ENCODE measurements around the gene CAND1. TPM values are rescaled to one million over a fixed set of nuclear protein-coding genes. Genes with fewer than 3 reads are reported as not detected.

Gene CAND1
- total and polyA plus RNA-seq, 2 of the 8 experiments (the other 6 are each of a cell fraction or from before 2014, with no cell fraction given), result 39.4 to 271 TPM

DNA sequence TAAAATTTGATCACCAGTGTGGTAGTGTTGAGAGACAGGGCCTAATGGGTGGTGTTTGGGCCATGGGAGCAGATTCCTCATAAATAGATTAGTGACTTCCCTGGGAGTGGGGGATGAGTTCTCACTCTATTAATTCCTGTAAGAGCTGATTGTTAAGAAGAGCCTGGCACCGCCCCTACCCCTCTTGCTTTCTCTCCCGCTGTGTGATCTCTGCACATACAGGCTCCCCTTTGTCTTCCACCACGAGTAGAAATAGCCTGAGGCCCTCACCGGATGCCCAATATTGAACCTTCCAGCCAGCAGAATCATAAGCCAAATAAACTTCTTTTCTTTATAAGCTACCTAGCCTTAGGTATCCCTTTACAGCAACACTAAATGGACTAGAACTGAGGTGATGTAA lies 31.9 kb upstream of the CAND1 start:
- ChIA-PET CTCF (ENCODE audit: partially characterized antibody) (interaction anchor here (0.6 kb wide), 1 partner anchor 203 kb away, joined by 3 read pairs; no protein-coding TSS in a partner anchor), POLR2A (ENCODE audit: partially characterized antibody) (interaction anchor here (0.8 kb wide), 1 partner anchor 31 kb away, joined by 3 read pairs; no protein-coding TSS in a partner anchor)
- H3K14ac ChIP-seq (ENCODE audit: insufficient read length), result no peak overlapping the region
- no peak overlapping the region for H4K5ac ChIP-seq (ENCODE audit: insufficient read length, low read depth, low read length)
- no peak overlapping the region for H2BK5ac ChIP-seq (ENCODE audit: low read depth, low read length)
- DNase-seq (ENCODE audit: low read depth in 1 of 2, low spot score in 2 of 2), result no peak
- no peak overlapping the region for H3K4me3 ChIP-seq (ENCODE audit: extremely low read depth in 1 of 4, insufficient read depth in 2 of 4, low read depth in 3 of 4, low read length in 4 of 4)
- no peaks in the 10 kb centered on the region for H3K9me3 ChIP-seq (ENCODE audit: insufficient read depth in 2 of 2, low read depth in 1 of 2, low read length in 1 of 2)
- no peak overlapping the region for H2BK20ac ChIP-seq (ENCODE audit: low read length)
- no peak overlapping the region for H3K4ac ChIP-seq (replicated peaks; ENCODE audit: insufficient read length, low read depth, low read length)
- H3K23me2 ChIP-seq (ENCODE audit: low read depth, low read length), result 0 out of 2 replicates have a peak, but pooled peaks cover 1% of the 10 kb centered on the region
- no peak overlapping the region for H3K56ac ChIP-seq (replicated peaks; ENCODE audit: insufficient read length, low read depth, low read length)
- no peak overlapping the region; a peak in 1 of 4 replicates for H3K4me2 ChIP-seq (ENCODE audit: insufficient read depth in 1 of 2, low read depth in 2 of 2, low read length in 2 of 2)
- no peak overlapping the region for H4K8ac ChIP-seq (ENCODE audit: extremely low read depth, insufficient read depth, low read length)
- H3K18ac ChIP-seq (ENCODE audit: extremely low read depth, low read length), result no peak overlapping the region
- 65% methylated on average over 4 of the region's 4 CpGs; no CpG with 5 or more reads in 1 of the 2 experiments for WGBS, 2 experiments (ENCODE audit: extremely low coverage in 1 of 2, insufficient coverage in 1 of 2, insufficient read length in 1 of 2, insufficient replicate concordance in 2 of 2, low coverage in 1 of 2, low lambda C conversion rate in 2 of 2, missing lambda C conversion rate in 1 of 2)
- no peaks in the 10 kb centered on the region for H3K79me2 ChIP-seq (ENCODE audit: control insufficient read depth in 1 of 2, insufficient read depth in 2 of 2, low read length in 2 of 2)
- no peaks in the 10 kb centered on the region for H3K79me1 ChIP-seq (ENCODE audit: low read depth, low read length)
- H3K36me3 ChIP-seq (ENCODE audit: control insufficient read depth in 2 of 4, insufficient read depth in 4 of 4, low read length in 3 of 4), result no peaks in the 10 kb centered on the region
- no peak overlapping the region for H3K9ac ChIP-seq (replicated peaks in 1 of 4; ENCODE audit: extremely low read depth in 1 of 4, low read depth in 3 of 4, low read length in 3 of 4)
- H3K27me3 ChIP-seq (replicated peaks in 1 of 4; ENCODE audit: control insufficient read depth in 3 of 4, extremely low read depth in 1 of 4, insufficient read depth in 3 of 4, low read length in 3 of 4), result no peaks in the 10 kb centered on the region
- peak overlapping the region; percentile 62; the same call in 1 of the 2 replicates for H2AFZ ChIP-seq (ENCODE audit: low read length)
- no peak overlapping the region for H2BK12ac ChIP-seq (ENCODE audit: low read depth, low read length)
- no peak overlapping the region for H3K27ac ChIP-seq (ENCODE audit: low read depth, low read length)
- no peak overlapping the region for H2BK15ac ChIP-seq (ENCODE audit: low read length)
- H4K91ac ChIP-seq (replicated peaks; ENCODE audit: insufficient read length, low read length), result no peak overlapping the region
- no peak overlapping the region for H3K23ac ChIP-seq (ENCODE audit: insufficient read length)
- no peak for FAIRE-seq
- H4K20me1 ChIP-seq (replicated peaks in 1 of 2; ENCODE audit: control insufficient read depth in 1 of 2, insufficient read depth in 2 of 2, low read length in 2 of 2), result no peaks in the 10 kb centered on the region
- H3K4me1 ChIP-seq (replicated peaks in 1 of 4; ENCODE audit: control insufficient read depth in 3 of 4, insufficient read depth in 4 of 4, low read length in 3 of 4), result peaks cover 0 to 6% (median 0%) of the 10 kb centered on the region in 4 experiments; a peak in 2 of 7 replicates
- no peak overlapping the region for H2AK5ac ChIP-seq (ENCODE audit: low read depth, low read length)
- H2BK120ac ChIP-seq (replicated peaks; ENCODE audit: low read depth, low read length), result no peak overlapping the region
- no peak for TF ChIP-seq SP2 (IDR thresholded peaks at IDR 0.05; ENCODE audit: low read length)
